Measurements from ENCODE around the gene AADACL2. TPM values are rescaled to one million over a fixed set of nuclear protein-coding genes. Genes with fewer than 3 reads are reported as not detected.

Gene AADACL2
- total RNA-seq, 1 donor from 2014 or later, result not detected

- Mint-ChIP-seq H3K27ac (ENCODE audit: unreplicated experiment) (no peak overlapping the region), H3K36me3 (ENCODE audit: unreplicated experiment) (no peaks in the 10 kb centered on the region), H3K9me3 (ENCODE audit: unreplicated experiment) (no peaks in the 10 kb centered on the region), H3K27me3 (ENCODE audit: unreplicated experiment) (no peaks in the 10 kb centered on the region), H3K4me1 (ENCODE audit: low read depth, unreplicated experiment) (no peaks in the 10 kb centered on the region), H3K4me3 (ENCODE audit: unreplicated experiment) (no peak overlapping the region)
- TF ChIP-seq CTCF (IDR thresholded peaks at IDR 0.05; ENCODE audit: partially characterized antibody, unreplicated experiment), result no peak
- DNase-seq, result no peak
Measured at GRCh38 chr3:151774235-151774634, 40.5 kb downstream of the AADACL2 start.

- Mint-ChIP-seq H3K36me3 (ENCODE audit: unreplicated experiment) (no peaks in the 10 kb centered on the region), H3K4me3 (ENCODE audit: unreplicated experiment) (no peak overlapping the region), H3K27me3 (ENCODE audit: unreplicated experiment) (no peaks in the 10 kb centered on the region), H3K9me3 (ENCODE audit: unreplicated experiment) (no peaks in the 10 kb centered on the region), H3K27ac (ENCODE audit: unreplicated experiment) (no peak overlapping the region), H3K4me1 (ENCODE audit: low read depth, unreplicated experiment) (no peaks in the 10 kb centered on the region)
- no peak for DNase-seq
- TF ChIP-seq CTCF (IDR thresholded peaks at IDR 0.05; ENCODE audit: partially characterized antibody, unreplicated experiment), result no peak
Measured at GRCh38 chr3:151774910-151775309, 41.2 kb downstream of the AADACL2 start.

- no peak overlapping the region for H3K27ac Mint-ChIP-seq (ENCODE audit: unreplicated experiment)
Measured at GRCh38 chr3:151775314-151776258, 41.9 kb downstream of the AADACL2 start.

GRCh38 chr3:151776259-151776740 lies 42.6 kb downstream of the AADACL2 start:
- no peak for TF ChIP-seq CTCF (IDR thresholded peaks at IDR 0.05; ENCODE audit: partially characterized antibody, unreplicated experiment)
- Mint-ChIP-seq H3K27me3 (ENCODE audit: unreplicated experiment) (no peaks in the 10 kb centered on the region), H3K4me3 (ENCODE audit: unreplicated experiment) (no peak overlapping the region), H3K36me3 (ENCODE audit: unreplicated experiment) (no peaks in the 10 kb centered on the region), H3K9me3 (ENCODE audit: unreplicated experiment) (no peaks in the 10 kb centered on the region), H3K4me1 (ENCODE audit: low read depth, unreplicated experiment) (no peaks in the 10 kb centered on the region), H3K27ac (ENCODE audit: unreplicated experiment) (no peak overlapping the region)
- no peak for DNase-seq

More at GRCh38 chr3:151775314-151776258, 41.9 kb downstream of the AADACL2 start:
- no peak overlapping the region for H3K4me3 Mint-ChIP-seq (ENCODE audit: unreplicated experiment)
- no peaks in the 10 kb centered on the region for H3K36me3 Mint-ChIP-seq (ENCODE audit: unreplicated experiment)
- TF ChIP-seq CTCF (IDR thresholded peaks at IDR 0.05; ENCODE audit: partially characterized antibody, unreplicated experiment), result no peak
- no peaks in the 10 kb centered on the region for H3K4me1 Mint-ChIP-seq (ENCODE audit: low read depth, unreplicated experiment)
- no peak for DNase-seq
- H3K27me3 Mint-ChIP-seq (ENCODE audit: unreplicated experiment), result no peaks in the 10 kb centered on the region
- H3K9me3 Mint-ChIP-seq (ENCODE audit: unreplicated experiment), result no peaks in the 10 kb centered on the region

GRCh38 chr3:151777880-151778279 lies 44.2 kb downstream of the AADACL2 start:
- no peaks in the 10 kb centered on the region for H3K36me3 Mint-ChIP-seq (ENCODE audit: unreplicated experiment)

More at GRCh38 chr3:151777880-151778279, 44.2 kb downstream of the AADACL2 start:
- Mint-ChIP-seq H3K27me3 (ENCODE audit: unreplicated experiment) (no peaks in the 10 kb centered on the region), H3K27ac (ENCODE audit: unreplicated experiment) (no peak overlapping the region), H3K4me1 (ENCODE audit: low read depth, unreplicated experiment) (no peaks in the 10 kb centered on the region), H3K4me3 (ENCODE audit: unreplicated experiment) (no peak overlapping the region), H3K9me3 (ENCODE audit: unreplicated experiment) (no peaks in the 10 kb centered on the region)
- TF ChIP-seq CTCF (IDR thresholded peaks at IDR 0.05; ENCODE audit: partially characterized antibody, unreplicated experiment), result no peak
- no peak for DNase-seq
